KBM-7 (cell line): ENCODE results near the gene DST.

ENCODE experiments used
- DNase-seq: peaks from one replicate; pipeline ENCODE4 v3.0.0-alpha.2; 2015
- in situ Hi-C: fragments of 300-500 bp; cut with MboI; formaldehyde crosslinking; loops from 2 replicates; pipeline ENCODE4 v1.14.3; 2020; ENCODE audit warnings: low sequenced_read_pairs, low pct_unique_long_range_greater_than_20kb, mixed read lengths

The DST gene

DNA sequence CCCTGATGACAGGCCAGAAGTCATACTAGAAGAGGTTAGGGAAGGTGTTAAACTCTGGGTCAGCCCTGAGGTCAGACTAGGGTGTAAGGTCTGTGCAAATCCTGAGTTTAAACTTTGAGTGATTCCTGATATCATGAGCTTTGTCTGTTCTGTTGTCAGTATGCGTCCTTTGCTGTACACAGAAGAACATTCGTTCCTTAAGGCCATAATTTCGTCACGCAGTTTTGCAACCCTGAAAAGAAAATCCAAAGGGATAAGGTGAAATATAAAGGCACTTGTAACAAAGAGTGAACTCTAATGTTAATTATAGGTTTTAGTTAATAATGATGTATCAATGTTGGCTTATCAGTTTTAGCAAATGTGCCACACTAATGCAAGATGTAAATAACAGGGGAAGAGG, 2.3 kb downstream of the DST start:
- no peak for DNase-seq
- in situ Hi-C loops, result no loop called here

GRCh38 chr6:56638760-56639159, 3.9 kb downstream of the DST start:
- DNase-seq, result no peak
- in situ Hi-C loops, result no loop called here

- DNase-seq, result peak; percentile 65
These were observed 5.0 kb downstream of the DST start for GRCh38 chr6:56637640-56638039.

DNA sequence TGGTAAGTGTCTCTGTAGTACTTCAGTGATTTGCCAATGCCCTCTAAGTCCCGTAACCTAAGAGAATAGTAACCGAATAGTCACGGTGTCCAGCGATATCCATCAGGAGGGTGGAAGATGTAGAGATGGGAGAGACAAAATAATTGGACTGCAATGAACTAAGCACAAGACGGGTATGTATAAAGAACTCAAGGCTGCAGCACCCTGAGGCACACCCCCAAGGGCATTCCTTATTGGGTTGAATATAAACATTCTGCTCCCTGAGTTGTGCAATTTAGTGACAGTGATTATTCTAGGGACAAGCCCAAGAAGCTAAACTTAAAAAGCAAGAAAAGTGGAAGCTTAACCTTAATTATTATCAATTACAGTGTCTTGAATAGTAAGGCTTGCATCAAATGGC, 14.6 kb downstream of the DST start:
- DNase-seq, result no peak

More at GRCh38 chr6:56637640-56638039, 5.0 kb downstream of the DST start:
- in situ Hi-C loops, result no loop called here

GRCh38 chr6:56625356-56625755, 17.3 kb downstream of the DST start:
- no peak for DNase-seq
- in situ Hi-C loops, result no loop called here

More for the DNA sequence above, 14.6 kb downstream of the DST start:
- in situ Hi-C loops, result no loop called here

DNA sequence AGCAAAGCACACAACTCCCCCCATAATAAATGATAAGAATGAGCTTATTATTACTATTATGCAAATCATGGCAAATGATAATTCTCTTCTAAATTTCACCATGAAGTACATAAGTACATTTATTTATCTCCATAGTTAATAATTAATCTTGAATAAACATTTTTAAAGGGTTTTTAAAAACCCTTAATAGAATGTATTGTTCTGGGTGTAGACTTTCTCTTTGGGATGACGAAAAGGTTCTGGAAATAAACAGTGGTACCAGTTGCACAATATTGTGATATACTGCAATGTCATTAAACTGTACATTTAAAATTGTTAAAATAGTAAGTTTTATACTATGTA, 18.0 kb downstream of the DST start:
- in situ Hi-C loops, result no loop called here

DNA sequence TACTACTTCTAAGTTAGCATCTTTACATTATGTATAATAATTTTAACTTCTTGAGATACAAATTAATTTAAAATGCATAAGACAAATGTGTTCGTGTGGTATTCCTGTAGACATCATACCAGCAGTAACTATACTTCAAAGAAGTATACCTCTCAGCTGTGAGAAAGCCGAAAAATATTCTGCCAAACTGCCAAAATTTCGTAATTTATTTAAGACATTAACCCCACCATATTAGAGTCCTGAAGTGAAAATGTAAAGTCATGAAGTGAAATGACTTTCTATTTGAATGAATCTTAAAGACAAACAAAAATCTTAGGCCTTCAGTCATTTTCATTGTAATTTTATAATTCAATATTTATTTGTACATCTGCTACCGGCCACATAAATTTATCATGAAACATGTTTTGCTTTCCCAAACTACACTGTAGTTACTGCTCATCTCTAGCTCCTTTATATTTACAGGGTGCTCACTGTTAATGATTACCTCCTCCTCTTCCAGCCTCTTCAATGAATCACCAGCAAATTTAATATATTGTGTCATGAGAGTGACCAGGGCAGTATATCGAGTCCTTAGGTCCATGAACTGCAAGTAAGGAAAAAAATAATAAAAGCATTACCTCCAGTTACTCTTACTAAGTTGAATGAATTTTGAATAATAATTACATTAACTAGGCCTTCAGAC, 18.5 kb downstream of the DST start:
- in situ Hi-C loops, result no loop called here
- no peak for DNase-seq

More for the DNA sequence above, 18.0 kb downstream of the DST start:
- DNase-seq, result no peak

GRCh38 chr6:56620229-56620868, 22.3 kb downstream of the DST start:
- DNase-seq, result no peak
- in situ Hi-C loops, result no loop called here

- DNase-seq, result no peak
- in situ Hi-C loops, result no loop called here
These were observed 24.6 kb downstream of the DST start for GRCh38 chr6:56618050-56618449.

- in situ Hi-C loops, result no loop called here
- no peak for DNase-seq
These were observed 25.7 kb downstream of the DST start for GRCh38 chr6:56616967-56617366.

GRCh38 chr6:56613247-56613851, 29.3 kb downstream of the DST start:
- DNase-seq, result no peak
- in situ Hi-C loops, result no loop called here

- in situ Hi-C loops, result no loop called here
- DNase-seq, result no peak
These were observed 34.4 kb downstream of the DST start for GRCh38 chr6:56608332-56608731.

DNA sequence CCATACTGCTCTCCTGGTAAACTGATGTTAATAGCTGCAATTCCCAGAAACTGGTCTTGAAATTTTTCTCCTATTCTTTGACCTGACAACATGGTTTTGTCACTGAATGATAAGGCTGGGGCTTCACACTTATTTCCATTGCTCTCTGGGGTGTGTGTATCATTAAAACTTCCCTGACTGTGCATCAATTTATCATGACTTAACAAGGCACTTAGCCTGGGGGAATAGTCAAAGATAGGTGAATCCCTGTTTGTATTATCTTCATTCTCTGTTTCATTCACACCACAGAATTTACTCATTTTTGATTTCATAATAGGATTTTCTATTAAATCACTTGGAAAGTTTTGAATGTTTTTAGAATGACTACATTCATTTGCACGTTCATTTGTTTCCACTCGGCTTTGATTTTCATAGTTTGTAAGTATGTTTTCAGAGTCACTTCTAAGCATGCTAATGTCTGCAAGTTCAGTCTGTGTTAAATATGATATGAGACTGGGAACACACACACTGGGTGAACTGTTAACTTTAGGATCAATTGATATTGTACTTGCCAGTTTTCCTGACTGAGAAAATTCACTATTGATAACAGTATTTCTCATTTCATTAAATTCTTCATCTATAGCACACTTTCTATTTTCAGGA, 35.5 kb downstream of the DST start:
- DNase-seq, result no peak
- in situ Hi-C loops, result no loop called here

DNA sequence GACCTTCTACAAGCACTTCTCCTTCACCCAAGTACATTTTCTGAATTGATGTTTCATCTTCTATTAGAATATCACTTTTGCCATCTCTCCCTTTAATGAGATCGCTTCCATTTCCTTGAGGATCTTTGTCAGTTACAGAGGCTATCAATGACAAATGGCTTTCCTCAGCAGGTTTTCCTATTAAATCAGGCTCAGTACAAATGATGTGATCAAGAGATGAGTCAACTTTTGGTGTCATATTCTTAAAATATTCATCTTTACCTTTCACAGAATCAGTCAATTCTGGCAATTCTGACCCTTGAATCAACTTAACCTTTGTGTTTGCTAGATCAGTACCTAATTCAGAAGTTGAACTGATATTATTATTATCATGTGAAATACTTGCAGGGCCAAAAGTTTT, 37.3 kb downstream of the DST start:
- no peak for DNase-seq
- in situ Hi-C loops, result no loop called here

DNA sequence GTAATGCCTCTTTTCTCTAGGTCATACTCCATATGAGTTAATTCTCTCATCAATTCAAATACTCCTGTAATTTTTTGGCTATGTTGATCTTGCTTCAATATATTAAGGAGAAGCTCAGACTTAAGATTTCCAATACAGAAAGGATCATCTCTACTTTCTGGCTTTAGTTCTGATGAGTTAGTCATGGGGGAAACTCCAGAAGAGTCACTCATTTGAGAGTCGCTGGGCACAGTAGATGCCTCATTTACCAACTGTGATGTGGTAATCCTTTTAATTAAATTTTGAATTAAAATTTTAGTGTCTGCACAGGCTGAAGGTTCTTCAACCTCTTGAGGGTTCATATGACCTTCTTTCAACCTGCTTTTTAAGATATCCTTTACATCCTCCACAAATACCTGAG, 38.5 kb downstream of the DST start:
- DNase-seq, result no peak
- in situ Hi-C loops, result no loop called here

DNA sequence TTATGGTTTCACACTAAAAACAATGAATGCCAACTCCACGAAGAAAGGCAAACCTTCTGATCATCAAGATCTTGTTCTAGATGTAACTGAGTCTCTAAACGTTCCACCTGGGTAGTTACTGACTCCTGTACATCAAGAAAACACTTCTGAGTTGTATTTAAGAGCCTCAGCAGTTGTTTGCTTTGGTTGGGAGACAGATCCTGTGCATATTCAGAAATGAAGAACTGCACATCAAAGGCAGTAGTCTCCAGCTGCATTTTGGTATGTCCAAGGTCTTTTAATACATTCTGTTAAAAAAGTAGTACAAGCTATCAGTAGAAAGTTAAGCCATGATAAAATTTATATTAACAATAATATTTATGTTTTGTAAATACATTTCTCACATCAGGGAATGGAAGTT, 41.3 kb downstream of the DST start:
- no peak for DNase-seq
- in situ Hi-C loops, result no loop called here

DNA sequence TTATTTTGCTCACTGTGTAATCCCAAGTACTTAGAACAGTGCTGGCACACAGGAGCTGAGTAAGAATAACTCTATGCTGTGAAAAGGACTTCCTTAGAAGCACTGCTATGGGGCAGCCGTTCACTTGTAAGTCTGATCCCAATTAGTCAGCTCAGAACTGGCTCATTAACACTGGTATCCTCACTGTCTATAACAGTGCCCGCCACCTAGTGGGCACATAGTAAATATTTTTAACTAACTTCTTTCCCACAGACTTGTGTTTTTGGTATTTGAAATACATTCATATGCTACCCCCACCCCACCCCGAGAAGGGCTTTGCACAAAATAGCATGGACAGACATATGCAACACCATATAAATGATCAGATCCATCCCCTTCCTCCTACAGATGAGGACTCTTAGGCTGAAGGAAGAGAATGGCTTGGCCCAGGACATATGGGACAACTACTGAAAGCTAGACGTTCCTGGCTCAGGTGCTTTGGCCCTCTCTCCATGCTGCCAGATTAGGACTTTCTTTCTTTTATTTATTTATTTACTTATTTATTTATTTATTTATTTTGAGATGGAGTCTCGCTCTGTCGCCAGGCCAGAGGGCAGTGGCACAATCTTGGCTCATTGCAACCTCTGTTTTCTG, 47.1 kb downstream of the DST start:
- in situ Hi-C loops, result no loop called here
- peak; percentile 57 for DNase-seq

GRCh38 chr6:56594699-56595098, 48.0 kb downstream of the DST start:
- no peak for DNase-seq
- in situ Hi-C loops, result no loop called here

DNA sequence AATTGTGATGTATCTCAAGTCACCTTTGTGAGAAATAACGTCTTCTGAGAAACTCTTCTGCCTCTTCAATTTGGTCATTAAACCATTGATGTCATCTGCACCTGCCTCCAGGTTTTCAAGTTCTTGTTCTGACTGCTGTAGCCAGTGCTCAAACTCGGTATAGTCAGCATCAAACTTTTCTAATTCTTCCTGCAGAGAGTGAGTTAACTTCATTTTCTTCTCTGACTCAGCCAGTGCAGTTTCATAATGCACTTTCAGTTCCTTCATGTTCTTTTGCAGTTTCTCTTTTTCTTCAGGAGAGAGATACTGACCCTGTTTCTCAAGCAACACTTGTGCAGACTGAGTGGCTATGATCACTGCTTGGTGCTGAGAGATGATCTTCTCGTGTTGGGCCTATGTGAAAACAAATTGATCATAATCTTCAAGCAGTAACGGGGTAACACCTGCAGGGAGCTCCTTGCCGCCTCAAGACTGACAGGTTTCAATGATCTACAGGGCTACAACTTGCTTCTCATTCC, 48.8 kb downstream of the DST start:
- DNase-seq, result no peak
- in situ Hi-C loops, result no loop called here

- in situ Hi-C loops, result no loop called here
- DNase-seq, result peak; percentile 17
These were observed 60.5 kb downstream of the DST start for GRCh38 chr6:56582236-56582635.
